ENCODE measurements around the gene DENND1B. TPM values are rescaled to one million over a fixed set of nuclear protein-coding genes. Genes with fewer than 3 reads are reported as not detected.

The DENND1B gene
- total and polyA plus RNA-seq, 4 donors = 1.7 to 13.7 (median 7.9) TPM

GRCh38 chr1:197674286-197674685 lies 101.0 kb downstream of the DENND1B start:
- no peak for DNase-seq (ENCODE audit: low spot score)
- H3K9me3 ChIP-seq (ENCODE audit: control insufficient read depth in 4 of 4, low read length in 3 of 4) = no peaks in the 10 kb centered on the region
- H3K27ac ChIP-seq (ENCODE audit: low read depth in 1 of 2, low read length in 2 of 2) = peak overlapping the region in 1 of 2 donors; percentile 25
- no peak for TF ChIP-seq CTCF (IDR thresholded peaks at IDR 0.05; ENCODE audit: low read depth, low read length, missing input control)
- no peaks in the 10 kb centered on the region for H3K36me3 ChIP-seq (ENCODE audit: control insufficient read depth in 4 of 4, insufficient read depth in 3 of 4, low read depth in 1 of 4, low read length in 3 of 4)
- no peaks in the 10 kb centered on the region for H3K27me3 ChIP-seq (ENCODE audit: control insufficient read depth in 4 of 4, insufficient read depth in 4 of 4, low read length in 3 of 4)
- H3K9ac ChIP-seq (ENCODE audit: low read depth in 1 of 2, low read length in 2 of 2) = no peak overlapping the region
- H3K4me1 ChIP-seq (ENCODE audit: control insufficient read depth in 4 of 4, insufficient read depth in 4 of 4, low read length in 3 of 4) = peaks cover 0 to 19% (median 11%) of the 10 kb centered on the region in 4 donors
- WGBS = 97% methylated on average over 3 of the region's 3 CpGs
- H3K4me3 ChIP-seq (ENCODE audit: low read depth in 1 of 3, low read length in 3 of 3) = no peak overlapping the region

- no peaks in the 10 kb centered on the region for H3K27me3 ChIP-seq (ENCODE audit: control insufficient read depth in 4 of 4, insufficient read depth in 4 of 4, low read length in 3 of 4)
- H3K4me3 ChIP-seq (ENCODE audit: low read depth in 1 of 3, low read length in 3 of 3) = no peak overlapping the region
- no peak overlapping the region for H3K9ac ChIP-seq (ENCODE audit: low read depth in 1 of 2, low read length in 2 of 2)
- no peak for DNase-seq (ENCODE audit: low spot score)
- H3K9me3 ChIP-seq (ENCODE audit: control insufficient read depth in 4 of 4, low read length in 3 of 4) = no peaks in the 10 kb centered on the region
- no peak for TF ChIP-seq FOXA2 (IDR thresholded peaks at IDR 0.05)
- H3K36me3 ChIP-seq (ENCODE audit: control insufficient read depth in 4 of 4, insufficient read depth in 3 of 4, low read depth in 1 of 4, low read length in 3 of 4) = no peaks in the 10 kb centered on the region
- WGBS = 59% methylated on average over 2 of the region's 2 CpGs
- peaks cover 0 to 19% (median 11%) of the 10 kb centered on the region in 4 donors for H3K4me1 ChIP-seq (ENCODE audit: control insufficient read depth in 4 of 4, insufficient read depth in 4 of 4, low read length in 3 of 4)
- H3K27ac ChIP-seq (ENCODE audit: low read depth in 1 of 2, low read length in 2 of 2) = no peak overlapping the region
These were observed 102.0 kb downstream of the DENND1B start for GRCh38 chr1:197673292-197673691.

GRCh38 chr1:197672347-197672746 lies 102.9 kb downstream of the DENND1B start:
- Histone ChIP-seq H3K4me3 (ENCODE audit: low read depth in 1 of 3, low read length in 3 of 3) (no peak overlapping the region), H3K9me3 (ENCODE audit: control insufficient read depth in 4 of 4, low read length in 3 of 4) (no peaks in the 10 kb centered on the region), H3K9ac (ENCODE audit: low read depth in 1 of 2, low read length in 2 of 2) (no peak overlapping the region), H3K4me1 (ENCODE audit: control insufficient read depth in 4 of 4, insufficient read depth in 4 of 4, low read length in 3 of 4) (peaks cover 0 to 19% (median 11%) of the 10 kb centered on the region in 4 donors), H3K27me3 (ENCODE audit: control insufficient read depth in 4 of 4, insufficient read depth in 4 of 4, low read length in 3 of 4) (no peaks in the 10 kb centered on the region), H3K27ac (ENCODE audit: low read depth in 1 of 2, low read length in 2 of 2) (no peak overlapping the region), H3K36me3 (ENCODE audit: control insufficient read depth in 4 of 4, insufficient read depth in 3 of 4, low read depth in 1 of 4, low read length in 3 of 4) (no peaks in the 10 kb centered on the region)
- DNase-seq (ENCODE audit: low spot score) = no peak
- TF ChIP-seq FOXA2 (IDR thresholded peaks at IDR 0.05) = no peak
- TF ChIP-seq FOXA1 (IDR thresholded peaks at IDR 0.05) = no peak
- TF ChIP-seq RXRA (IDR thresholded peaks at IDR 0.05) = no peak
- WGBS = 95% methylated on average over 1 of the region's 1 CpG

- Histone ChIP-seq H3K9me3 (ENCODE audit: control insufficient read depth in 4 of 4, low read length in 3 of 4) (no peaks in the 10 kb centered on the region), H3K4me3 (ENCODE audit: low read depth in 1 of 3, low read length in 3 of 3) (no peak overlapping the region), H3K36me3 (ENCODE audit: control insufficient read depth in 4 of 4, insufficient read depth in 3 of 4, low read depth in 1 of 4, low read length in 3 of 4) (no peaks in the 10 kb centered on the region), H3K9ac (ENCODE audit: low read depth in 1 of 2, low read length in 2 of 2) (no peak overlapping the region), H3K27me3 (ENCODE audit: control insufficient read depth in 4 of 4, insufficient read depth in 4 of 4, low read length in 3 of 4) (no peaks in the 10 kb centered on the region), H3K4me1 (ENCODE audit: control insufficient read depth in 4 of 4, insufficient read depth in 4 of 4, low read length in 3 of 4) (peaks cover 0 to 19% (median 11%) of the 10 kb centered on the region in 4 donors), H3K27ac (ENCODE audit: low read depth in 1 of 2, low read length in 2 of 2) (no peak overlapping the region)
- 35% methylated on average over 1 of the region's 1 CpG for WGBS
- DNase-seq (ENCODE audit: low spot score) = no peak
- TF ChIP-seq EGR1 (IDR thresholded peaks at IDR 0.05; ENCODE audit: low read depth in 2 of 2) (no peak), YY1 (IDR thresholded peaks at IDR 0.05) (peak; percentile 15), HNF4A (conservative IDR thresholded peaks at IDR 0.05) (peak; percentile 53), JUND (IDR thresholded peaks at IDR 0.05) (no peak), MAX (IDR thresholded peaks at IDR 0.05) (no peak), RAD21 (IDR thresholded peaks at IDR 0.05) (no peak), FOXA2 (IDR thresholded peaks at IDR 0.05) (peak; percentile 72), CTCF (IDR thresholded peaks at IDR 0.05; ENCODE audit: low read depth, low read length, missing input control) (no peak), REST (IDR thresholded peaks at IDR 0.05) (peak; percentile 84), TAF1 (conservative IDR thresholded peaks at IDR 0.05) (no peak), GABPA (IDR thresholded peaks at IDR 0.05 in 1 of 2, conservative IDR thresholded peaks at IDR 0.05 in 1 of 2) (no peak), HNF4G (IDR thresholded peaks at IDR 0.05) (no peak), ATF3 (IDR thresholded peaks at IDR 0.05) (no peak), NR2F2 (IDR thresholded peaks at IDR 0.05) (no peak), RXRA (IDR thresholded peaks at IDR 0.05) (peak; percentile 7 to 16)
These were observed 103.4 kb downstream of the DENND1B start for GRCh38 chr1:197671920-197672319.

Measured in liver (tissue), 9 donors.